WTC11 (cell line): ENCODE data around the gene MASP1. TPM values are rescaled to one million over a fixed set of nuclear protein-coding genes. Genes with fewer than 3 reads are reported as not detected.

ENCODE experiments used
- ATAC-seq: fragments of 200-7000 bp; cut with Tn5 transposase; 2 replicates; pipeline ENCODE4 v1.10.0; 2021; ENCODE audit warnings: mild to moderate bottlenecking, moderate library complexity
- CTCF ChIA-PET: fragments of 300-600 bp; sonication (Branson Sonifier 250); formaldehyde crosslinking; loops from one replicate; lab custom pipeline; 2021; ENCODE audit warnings: antibody characterized with exemption; lab: Charles Lee
- POLR2A ChIA-PET: fragments of 350-600 bp; sonication (Branson Sonifier 250); formaldehyde crosslinking; loops from one replicate; lab custom pipeline; 2021; ENCODE audit warnings: antibody characterized with exemption; lab: Charles Lee
- DNase-seq: peaks from one replicate; pipeline ENCODE4 v3.0.0; 2021; ENCODE audit warnings: low spot score
- H3K27ac Mint-ChIP-seq: 2 replicates; pipeline ENCODE4 v1.8.0; 2021; ENCODE audit warnings: mixed read lengths
- H3K27me3 Mint-ChIP-seq: 2 replicates; pipeline ENCODE4 v1.8.0; 2021; ENCODE audit warnings: low read depth, mild to moderate bottlenecking, moderate library complexity, mixed read lengths
- H3K36me3 Mint-ChIP-seq: 2 replicates; pipeline ENCODE4 v1.8.0; 2021; ENCODE audit warnings: mixed read lengths
- H3K4me1 Mint-ChIP-seq: 2 replicates; pipeline ENCODE4 v1.8.0; 2022; ENCODE audit warnings: mixed read lengths
- H3K4me3 Mint-ChIP-seq: 2 replicates; pipeline ENCODE4 v1.8.0; 2021; ENCODE audit warnings: mild to moderate bottlenecking, moderate library complexity, mixed read lengths
- H3K9me3 Mint-ChIP-seq: 2 replicates; pipeline ENCODE4 v1.8.0; 2021; ENCODE audit warnings: mixed read lengths
- ELF4 ChIP-seq: sonication (generic); formaldehyde crosslinking; IDR thresholded peaks from 2 replicates; pipeline ENCODE4 v1.8.1; 2022; ENCODE audit warnings: low read depth, mild to moderate bottlenecking, moderate library complexity, missing genetic modification reagents
- FOXK1 ChIP-seq: sonication (generic); formaldehyde crosslinking; IDR thresholded peaks from 2 replicates; pipeline ENCODE4 v1.8.0; 2022; ENCODE audit warnings: mild to moderate bottlenecking, moderate library complexity, missing genetic modification reagents
- GABPB1 ChIP-seq: sonication (generic); formaldehyde crosslinking; IDR thresholded peaks from 2 replicates; pipeline ENCODE4 v1.8.1; 2023; ENCODE audit warnings: mild to moderate bottlenecking, missing genetic modification reagents
- NFE2L1 ChIP-seq: sonication (generic); formaldehyde crosslinking; IDR thresholded peaks from 2 replicates; pipeline ENCODE4 v1.8.1; 2023; ENCODE audit warnings: missing genetic modification reagents
- NFYB ChIP-seq: sonication (generic); formaldehyde crosslinking; conservative IDR thresholded peaks from 2 replicates; pipeline ENCODE4 v1.8.0; 2022; ENCODE audit warnings: low read depth, missing genetic modification reagents
- NR2C2 ChIP-seq: sonication (generic); formaldehyde crosslinking; IDR thresholded peaks from 2 replicates; pipeline ENCODE4 v1.8.0; 2022; ENCODE audit warnings: mild to moderate bottlenecking, missing genetic modification reagents
- RELA ChIP-seq: sonication (generic); formaldehyde crosslinking; IDR thresholded peaks from 2 replicates; pipeline ENCODE4 v1.8.1; 2022; ENCODE audit warnings: missing genetic modification reagents, mild to moderate bottlenecking, borderline replicate concordance
- SOX15 ChIP-seq: fragments of 250-450 bp; sonication (Bioruptor Pico); IDR thresholded peaks from 2 replicates; pipeline ENCODE4 v1.9.0; 2021; ENCODE audit warnings: mild to moderate bottlenecking
- ZBTB21 ChIP-seq: sonication (generic); formaldehyde crosslinking; IDR thresholded peaks from 2 replicates; pipeline ENCODE4 v1.8.1; 2023; ENCODE audit warnings: mild to moderate bottlenecking, missing genetic modification reagents, borderline replicate concordance
- ZNF219 ChIP-seq: sonication (generic); formaldehyde crosslinking; IDR thresholded peaks from 2 replicates; pipeline ENCODE4 v1.8.0; 2023; ENCODE audit warnings: missing genetic modification reagents, mild to moderate bottlenecking, borderline replicate concordance
- ZNF317 ChIP-seq: sonication (generic); formaldehyde crosslinking; IDR thresholded peaks from 2 replicates; pipeline ENCODE4 v1.8.1; 2023; ENCODE audit warnings: low read depth, mild to moderate bottlenecking, moderate library complexity, missing genetic modification reagents, borderline replicate concordance
- total RNA-seq: library from RNA; stranded (reverse); gene quantifications from 3 replicates; pipeline ENCODE4 v1.2.3, GENCODE V29; 2021
- TF ChIP-seq, protein P1 (sequence below): sonication (generic); formaldehyde crosslinking; IDR thresholded peaks from 2 replicates; pipeline ENCODE4 v1.8.1; 2022; ENCODE audit warnings: mild to moderate bottlenecking, missing genetic modification reagents, moderate library complexity, borderline replicate concordance
- TF ChIP-seq, protein P2 (sequence below): fragments of 250-450 bp; sonication (Bioruptor Pico); IDR thresholded peaks from 2 replicates; pipeline ENCODE4 v2.1.2; 2022; ENCODE audit warnings: mild to moderate bottlenecking, moderate library complexity
- TF ChIP-seq, protein P3 (sequence below): sonication (generic); formaldehyde crosslinking; IDR thresholded peaks from 2 replicates; pipeline ENCODE4 v1.8.0; 2023; ENCODE audit warnings: missing genetic modification reagents, mild to moderate bottlenecking, borderline replicate concordance
- TF ChIP-seq, protein P4 (sequence below): sonication (generic); formaldehyde crosslinking; IDR thresholded peaks from 2 replicates; pipeline ENCODE4 v1.8.0; 2023; ENCODE audit warnings: missing genetic modification reagents
- TF ChIP-seq, protein P5 (sequence below): fragments of 250-450 bp; sonication (Bioruptor Pico); IDR thresholded peaks from 2 replicates; pipeline ENCODE4 v1.9.0; 2021; ENCODE audit warnings: mild to moderate bottlenecking, borderline replicate concordance
- TF ChIP-seq, protein P6 (sequence below): fragments of 250-450 bp; sonication (Bioruptor Pico); IDR thresholded peaks from 2 replicates; pipeline ENCODE4 v1.9.0; 2021; ENCODE audit warnings: mild to moderate bottlenecking

The MASP1 gene
- total RNA-seq, 1 experiment from 2014 or later: 2.2 TPM

DNA sequence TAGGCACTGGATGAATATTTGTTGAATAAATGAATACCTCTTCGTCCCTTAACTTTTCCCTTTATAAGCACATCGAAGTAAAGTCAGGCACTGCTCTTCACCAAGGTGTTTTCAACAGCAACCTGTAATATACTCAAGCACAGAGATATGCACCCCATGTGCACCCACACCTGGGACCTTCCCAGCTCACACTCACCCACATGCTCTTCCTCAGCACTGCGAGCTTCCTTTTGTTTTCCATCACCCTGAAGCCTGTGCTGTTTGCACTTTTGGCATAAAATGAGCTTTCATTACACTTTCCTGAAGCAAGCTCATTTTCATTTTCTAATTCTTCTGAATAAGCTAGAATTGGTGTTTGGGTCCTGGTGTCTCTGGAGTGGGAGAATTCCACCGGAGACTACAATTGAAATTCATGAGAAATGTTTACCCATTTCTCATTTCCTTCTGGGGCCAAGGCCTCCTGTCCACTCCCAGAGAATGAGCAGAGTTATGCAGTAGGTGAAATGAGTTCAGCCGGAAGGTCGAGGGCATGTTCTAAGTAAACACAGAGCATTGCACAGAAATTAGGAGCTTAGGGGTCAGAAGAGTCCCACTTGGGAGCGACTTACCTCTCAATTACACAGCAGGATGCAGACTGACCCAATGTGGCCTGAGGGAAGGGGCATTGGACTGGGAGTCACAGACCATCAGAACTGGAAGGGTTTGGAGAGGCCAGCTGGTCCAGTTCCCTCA lies 15.0 kb downstream of the MASP1 start:
- H3K4me3 Mint-ChIP-seq: no peak overlapping the region
- ATAC-seq (no peak), DNase-seq (no peak)
- no peaks in the 10 kb centered on the region for H3K9me3 Mint-ChIP-seq
- TF ChIP-seq ZNF219: no peak
- TF ChIP-seq GABPB1 (CRISPR knock-in tag): peak; percentile 91
- ChIA-PET POLR2A (no interaction called here), CTCF (interaction anchor here (0.5 to 5.3 kb wide), 8 partner anchors 9 to 408 kb away, joined by 3 to 35 read pairs (median 5); no protein-coding TSS in a partner anchor)
- no peaks in the 10 kb centered on the region for H3K27me3 Mint-ChIP-seq
- peaks cover 39% of the 10 kb centered on the region for H3K4me1 Mint-ChIP-seq
- no peaks in the 10 kb centered on the region for H3K36me3 Mint-ChIP-seq
- peak overlapping the region; percentile 81 for H3K27ac Mint-ChIP-seq

DNA sequence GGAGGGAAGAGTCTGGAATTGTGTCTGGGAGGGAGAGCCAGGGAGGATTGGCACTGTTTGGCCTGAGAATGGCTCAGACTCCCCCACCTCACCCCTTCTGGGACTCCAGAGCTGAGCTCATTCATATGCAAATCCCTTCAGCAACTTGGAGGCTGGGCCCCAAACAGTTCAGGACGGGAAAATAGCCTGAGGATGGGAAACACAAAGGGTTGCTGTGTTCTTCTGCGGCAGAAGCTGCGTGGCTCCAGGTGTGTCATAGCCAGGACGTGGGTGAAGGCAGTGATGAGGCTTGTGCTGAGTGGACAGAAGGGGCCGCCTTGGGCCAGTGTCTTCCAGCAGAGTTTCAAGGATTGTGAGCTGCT lies 16.6 kb downstream of the MASP1 start:
- TF ChIP-seq ZBTB21 (CRISPR knock-in tag): peak; percentile 58; the same call in 1 of the 2 replicates
- no peak for TF ChIP-seq SOX15 (CRISPR knock-in tag)
- no peak for TF ChIP-seq RELA (CRISPR knock-in tag)
- TF ChIP-seq, protein P1, sequence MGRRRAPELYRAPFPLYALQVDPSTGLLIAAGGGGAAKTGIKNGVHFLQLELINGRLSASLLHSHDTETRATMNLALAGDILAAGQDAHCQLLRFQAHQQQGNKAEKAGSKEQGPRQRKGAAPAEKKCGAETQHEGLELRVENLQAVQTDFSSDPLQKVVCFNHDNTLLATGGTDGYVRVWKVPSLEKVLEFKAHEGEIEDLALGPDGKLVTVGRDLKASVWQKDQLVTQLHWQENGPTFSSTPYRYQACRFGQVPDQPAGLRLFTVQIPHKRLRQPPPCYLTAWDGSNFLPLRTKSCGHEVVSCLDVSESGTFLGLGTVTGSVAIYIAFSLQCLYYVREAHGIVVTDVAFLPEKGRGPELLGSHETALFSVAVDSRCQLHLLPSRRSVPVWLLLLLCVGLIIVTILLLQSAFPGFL (CRISPR knock-in tag): no peak
- no peak for TF ChIP-seq NFE2L1 (CRISPR knock-in tag)
- TF ChIP-seq NR2C2 (CRISPR knock-in tag): no peak
- TF ChIP-seq, protein P2, sequence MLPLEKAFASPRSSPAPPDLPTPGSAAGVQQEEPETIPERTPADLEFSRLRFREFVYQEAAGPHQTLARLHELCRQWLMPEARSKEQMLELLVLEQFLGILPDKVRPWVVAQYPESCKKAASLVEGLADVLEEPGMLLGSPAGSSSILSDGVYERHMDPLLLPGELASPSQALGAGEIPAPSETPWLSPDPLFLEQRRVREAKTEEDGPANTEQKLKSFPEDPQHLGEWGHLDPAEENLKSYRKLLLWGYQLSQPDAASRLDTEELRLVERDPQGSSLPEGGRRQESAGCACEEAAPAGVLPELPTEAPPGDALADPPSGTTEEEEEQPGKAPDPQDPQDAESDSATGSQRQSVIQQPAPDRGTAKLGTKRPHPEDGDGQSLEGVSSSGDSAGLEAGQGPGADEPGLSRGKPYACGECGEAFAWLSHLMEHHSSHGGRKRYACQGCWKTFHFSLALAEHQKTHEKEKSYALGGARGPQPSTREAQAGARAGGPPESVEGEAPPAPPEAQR: no peak
- TF ChIP-seq, protein P3, sequence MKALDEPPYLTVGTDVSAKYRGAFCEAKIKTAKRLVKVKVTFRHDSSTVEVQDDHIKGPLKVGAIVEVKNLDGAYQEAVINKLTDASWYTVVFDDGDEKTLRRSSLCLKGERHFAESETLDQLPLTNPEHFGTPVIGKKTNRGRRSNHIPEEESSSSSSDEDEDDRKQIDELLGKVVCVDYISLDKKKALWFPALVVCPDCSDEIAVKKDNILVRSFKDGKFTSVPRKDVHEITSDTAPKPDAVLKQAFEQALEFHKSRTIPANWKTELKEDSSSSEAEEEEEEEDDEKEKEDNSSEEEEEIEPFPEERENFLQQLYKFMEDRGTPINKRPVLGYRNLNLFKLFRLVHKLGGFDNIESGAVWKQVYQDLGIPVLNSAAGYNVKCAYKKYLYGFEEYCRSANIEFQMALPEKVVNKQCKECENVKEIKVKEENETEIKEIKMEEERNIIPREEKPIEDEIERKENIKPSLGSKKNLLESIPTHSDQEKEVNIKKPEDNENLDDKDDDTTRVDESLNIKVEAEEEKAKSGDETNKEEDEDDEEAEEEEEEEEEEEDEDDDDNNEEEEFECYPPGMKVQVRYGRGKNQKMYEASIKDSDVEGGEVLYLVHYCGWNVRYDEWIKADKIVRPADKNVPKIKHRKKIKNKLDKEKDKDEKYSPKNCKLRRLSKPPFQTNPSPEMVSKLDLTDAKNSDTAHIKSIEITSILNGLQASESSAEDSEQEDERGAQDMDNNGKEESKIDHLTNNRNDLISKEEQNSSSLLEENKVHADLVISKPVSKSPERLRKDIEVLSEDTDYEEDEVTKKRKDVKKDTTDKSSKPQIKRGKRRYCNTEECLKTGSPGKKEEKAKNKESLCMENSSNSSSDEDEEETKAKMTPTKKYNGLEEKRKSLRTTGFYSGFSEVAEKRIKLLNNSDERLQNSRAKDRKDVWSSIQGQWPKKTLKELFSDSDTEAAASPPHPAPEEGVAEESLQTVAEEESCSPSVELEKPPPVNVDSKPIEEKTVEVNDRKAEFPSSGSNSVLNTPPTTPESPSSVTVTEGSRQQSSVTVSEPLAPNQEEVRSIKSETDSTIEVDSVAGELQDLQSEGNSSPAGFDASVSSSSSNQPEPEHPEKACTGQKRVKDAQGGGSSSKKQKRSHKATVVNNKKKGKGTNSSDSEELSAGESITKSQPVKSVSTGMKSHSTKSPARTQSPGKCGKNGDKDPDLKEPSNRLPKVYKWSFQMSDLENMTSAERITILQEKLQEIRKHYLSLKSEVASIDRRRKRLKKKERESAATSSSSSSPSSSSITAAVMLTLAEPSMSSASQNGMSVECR (CRISPR knock-in tag): no peak
- TF ChIP-seq, protein P4, sequence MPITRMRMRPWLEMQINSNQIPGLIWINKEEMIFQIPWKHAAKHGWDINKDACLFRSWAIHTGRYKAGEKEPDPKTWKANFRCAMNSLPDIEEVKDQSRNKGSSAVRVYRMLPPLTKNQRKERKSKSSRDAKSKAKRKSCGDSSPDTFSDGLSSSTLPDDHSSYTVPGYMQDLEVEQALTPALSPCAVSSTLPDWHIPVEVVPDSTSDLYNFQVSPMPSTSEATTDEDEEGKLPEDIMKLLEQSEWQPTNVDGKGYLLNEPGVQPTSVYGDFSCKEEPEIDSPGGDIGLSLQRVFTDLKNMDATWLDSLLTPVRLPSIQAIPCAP (CRISPR knock-in tag): no peak
- TF ChIP-seq NFYB: no peak
- no peak for TF ChIP-seq ELF4 (CRISPR knock-in tag)
- TF ChIP-seq, protein P5, sequence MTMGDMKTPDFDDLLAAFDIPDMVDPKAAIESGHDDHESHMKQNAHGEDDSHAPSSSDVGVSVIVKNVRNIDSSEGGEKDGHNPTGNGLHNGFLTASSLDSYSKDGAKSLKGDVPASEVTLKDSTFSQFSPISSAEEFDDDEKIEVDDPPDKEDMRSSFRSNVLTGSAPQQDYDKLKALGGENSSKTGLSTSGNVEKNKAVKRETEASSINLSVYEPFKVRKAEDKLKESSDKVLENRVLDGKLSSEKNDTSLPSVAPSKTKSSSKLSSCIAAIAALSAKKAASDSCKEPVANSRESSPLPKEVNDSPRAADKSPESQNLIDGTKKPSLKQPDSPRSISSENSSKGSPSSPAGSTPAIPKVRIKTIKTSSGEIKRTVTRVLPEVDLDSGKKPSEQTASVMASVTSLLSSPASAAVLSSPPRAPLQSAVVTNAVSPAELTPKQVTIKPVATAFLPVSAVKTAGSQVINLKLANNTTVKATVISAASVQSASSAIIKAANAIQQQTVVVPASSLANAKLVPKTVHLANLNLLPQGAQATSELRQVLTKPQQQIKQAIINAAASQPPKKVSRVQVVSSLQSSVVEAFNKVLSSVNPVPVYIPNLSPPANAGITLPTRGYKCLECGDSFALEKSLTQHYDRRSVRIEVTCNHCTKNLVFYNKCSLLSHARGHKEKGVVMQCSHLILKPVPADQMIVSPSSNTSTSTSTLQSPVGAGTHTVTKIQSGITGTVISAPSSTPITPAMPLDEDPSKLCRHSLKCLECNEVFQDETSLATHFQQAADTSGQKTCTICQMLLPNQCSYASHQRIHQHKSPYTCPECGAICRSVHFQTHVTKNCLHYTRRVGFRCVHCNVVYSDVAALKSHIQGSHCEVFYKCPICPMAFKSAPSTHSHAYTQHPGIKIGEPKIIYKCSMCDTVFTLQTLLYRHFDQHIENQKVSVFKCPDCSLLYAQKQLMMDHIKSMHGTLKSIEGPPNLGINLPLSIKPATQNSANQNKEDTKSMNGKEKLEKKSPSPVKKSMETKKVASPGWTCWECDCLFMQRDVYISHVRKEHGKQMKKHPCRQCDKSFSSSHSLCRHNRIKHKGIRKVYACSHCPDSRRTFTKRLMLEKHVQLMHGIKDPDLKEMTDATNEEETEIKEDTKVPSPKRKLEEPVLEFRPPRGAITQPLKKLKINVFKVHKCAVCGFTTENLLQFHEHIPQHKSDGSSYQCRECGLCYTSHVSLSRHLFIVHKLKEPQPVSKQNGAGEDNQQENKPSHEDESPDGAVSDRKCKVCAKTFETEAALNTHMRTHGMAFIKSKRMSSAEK (CRISPR knock-in tag): no peak
- TF ChIP-seq ZNF317 (CRISPR knock-in tag): no peak
- TF ChIP-seq FOXK1 (CRISPR knock-in tag): peak; percentile 40; the same call in 1 of the 2 replicates
- TF ChIP-seq, protein P6, sequence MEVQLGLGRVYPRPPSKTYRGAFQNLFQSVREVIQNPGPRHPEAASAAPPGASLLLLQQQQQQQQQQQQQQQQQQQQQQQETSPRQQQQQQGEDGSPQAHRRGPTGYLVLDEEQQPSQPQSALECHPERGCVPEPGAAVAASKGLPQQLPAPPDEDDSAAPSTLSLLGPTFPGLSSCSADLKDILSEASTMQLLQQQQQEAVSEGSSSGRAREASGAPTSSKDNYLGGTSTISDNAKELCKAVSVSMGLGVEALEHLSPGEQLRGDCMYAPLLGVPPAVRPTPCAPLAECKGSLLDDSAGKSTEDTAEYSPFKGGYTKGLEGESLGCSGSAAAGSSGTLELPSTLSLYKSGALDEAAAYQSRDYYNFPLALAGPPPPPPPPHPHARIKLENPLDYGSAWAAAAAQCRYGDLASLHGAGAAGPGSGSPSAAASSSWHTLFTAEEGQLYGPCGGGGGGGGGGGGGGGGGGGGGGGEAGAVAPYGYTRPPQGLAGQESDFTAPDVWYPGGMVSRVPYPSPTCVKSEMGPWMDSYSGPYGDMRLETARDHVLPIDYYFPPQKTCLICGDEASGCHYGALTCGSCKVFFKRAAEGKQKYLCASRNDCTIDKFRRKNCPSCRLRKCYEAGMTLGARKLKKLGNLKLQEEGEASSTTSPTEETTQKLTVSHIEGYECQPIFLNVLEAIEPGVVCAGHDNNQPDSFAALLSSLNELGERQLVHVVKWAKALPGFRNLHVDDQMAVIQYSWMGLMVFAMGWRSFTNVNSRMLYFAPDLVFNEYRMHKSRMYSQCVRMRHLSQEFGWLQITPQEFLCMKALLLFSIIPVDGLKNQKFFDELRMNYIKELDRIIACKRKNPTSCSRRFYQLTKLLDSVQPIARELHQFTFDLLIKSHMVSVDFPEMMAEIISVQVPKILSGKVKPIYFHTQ: no peak
- ChIA-PET POLR2A (interaction anchor here (1.0 kb wide), 1 partner anchor 15 kb away, joined by 3 read pairs; no protein-coding TSS in a partner anchor), CTCF (interaction anchor here (0.7 to 5.3 kb wide), 16 partner anchors 8 to 447 kb away, joined by 3 to 35 read pairs (median 4); partner anchors contain the start of gene RPL39L)
- H3K4me1 Mint-ChIP-seq: peaks cover 39% of the 10 kb centered on the region
- H3K9me3 Mint-ChIP-seq: peaks cover 7% of the 10 kb centered on the region
- peak overlapping the region; percentile 87 for H3K27ac Mint-ChIP-seq
- peak overlapping the region; percentile 28; the same call in 1 of the 2 replicates for H3K4me3 Mint-ChIP-seq
- peak; percentile 99 for ATAC-seq
- no peaks in the 10 kb centered on the region for H3K27me3 Mint-ChIP-seq
- peak; percentile 77 for DNase-seq
- H3K36me3 Mint-ChIP-seq: peaks cover 6% of the 10 kb centered on the region
